K562 (cell line): ENCODE results near the gene TSPOAP1. TPM values are rescaled to one million over a fixed set of nuclear protein-coding genes. Genes with fewer than 3 reads are reported as not detected.

Source experiments
- ARHGAP35 ChIP-seq: fragments of 450-650 bp; IDR thresholded peaks from 2 replicates; pipeline ENCODE4 v1.6.1; 2018; ENCODE audit not compliant: partially characterized antibody
- BRCA1 ChIP-seq, 2 experiments: fragments of 450-650 bp in 1 of 2; sonication (generic) in 1 of 2; formaldehyde crosslinking in 1 of 2; IDR thresholded peaks; 2 replicates each; pipeline versions ENCODE4 v1.5.0 to v1.6.1; 2017 to 2020; ENCODE audit warnings: mild to moderate bottlenecking in 1 of 2, missing genetic modification reagents in 1 of 2
- CBFA2T2 ChIP-seq: fragments of 450-650 bp; conservative IDR thresholded peaks from 2 replicates; pipeline ENCODE4 v1.6.1; 2017; ENCODE audit warnings: mild to moderate bottlenecking
- DPF2 ChIP-seq: fragments of 450-650 bp; IDR thresholded peaks from 2 replicates; pipeline ENCODE4 v1.6.1; 2016
- FOXA3 ChIP-seq, 2 experiments: fragments of 450-650 bp in 1 of 2; sonication (generic) in 1 of 2; formaldehyde crosslinking; IDR thresholded peaks in 1 of 2; conservative IDR thresholded peaks in 1 of 2; 2 replicates each; pipeline versions ENCODE4 v1.4.0 to v1.8.0; 2020 to 2022; ENCODE audit warnings: mild to moderate bottlenecking in 2 of 2, missing genetic modification reagents in 1 of 2
- HNRNPH1 ChIP-seq: fragments of 200-400 bp; formaldehyde crosslinking; optimal IDR thresholded peaks from 2 replicates; pipeline ENCODE3; 2017; ENCODE audit warnings: low read depth, mild to moderate bottlenecking, low read length, moderate library complexity
- MCM3 ChIP-seq: fragments of 450-650 bp; IDR thresholded peaks from 2 replicates; pipeline ENCODE4 v1.6.1; 2016
- POLR2A ChIP-seq: fragments of 450-650 bp; conservative IDR thresholded peaks from 2 replicates; pipeline ENCODE4 v1.6.1; 2016
- RAD51 ChIP-seq: fragments of 450-650 bp; IDR thresholded peaks from 2 replicates; pipeline ENCODE4 v1.7.1; 2016; ENCODE audit warnings: low read depth, mild to moderate bottlenecking, borderline replicate concordance
- RUNX1 ChIP-seq: sonication (generic); IDR thresholded peaks from 2 replicates; pipeline ENCODE4 v1.6.1; 2016; ENCODE audit warnings: antibody characterized with exemption, low read depth
- TAL1 ChIP-seq: fragments of 450-650 bp; IDR thresholded peaks from 2 replicates; pipeline ENCODE4 v1.6.1; 2016; ENCODE audit warnings: mild to moderate bottlenecking
- TEAD1 ChIP-seq, 2 experiments: fragments of 450-650 bp in 1 of 2; sonication (generic) in 1 of 2; formaldehyde crosslinking; IDR thresholded peaks; 2 replicates each; pipeline versions ENCODE4 v1.4.0 to v1.8.0; 2020 to 2022; ENCODE audit warnings: mild to moderate bottlenecking in 2 of 2, missing genetic modification reagents in 1 of 2
- ZNF217 ChIP-seq: sonication (generic); formaldehyde crosslinking; IDR thresholded peaks from 2 replicates; pipeline ENCODE4 v1.8.0; 2022; ENCODE audit warnings: mild to moderate bottlenecking, missing genetic modification reagents
- polyA plus RNA-seq, 8 experiments: library from polyadenylated mRNA; depleted of rRNA in 4 of 8; stranded (reverse) in 5 of 8; unstranded in 3 of 8; fragments of >200 nt; fragmentation: Nextera tagmentation in 2 of 8; fragmentation: Illumina TruSeq in 1 of 8; extraction: Ambion mirVana in 2 of 8; extraction: Trizol in 1 of 8; gene quantifications; 2 replicates each; pipeline versions ENCODE4 v1.2.1 to v1.2.3, GENCODE V29; 2011 to 2014; ENCODE audit warnings: inconsistent platforms in 1 of 8, missing spikeins in 1 of 8
- total RNA-seq, 7 experiments: library from RNA; depleted of rRNA in 6 of 7; stranded (reverse); fragments of >200 nt in 6 of 7; fragmentation: Illumina TruSeq in 2 of 7; extraction: Trizol in 2 of 7; gene quantifications; 2 replicates each; pipeline versions ENCODE4 v1.2.1 to v1.2.3, GENCODE V29; 2011 to 2021; ENCODE audit warnings: low replicate concordance in 1 of 7
- TF ChIP-seq, protein P1 (sequence below): fragments of 250-450 bp; sonication (Bioruptor Pico); IDR thresholded peaks from 2 replicates; pipeline ENCODE4 v1.8.0; 2022; ENCODE audit warnings: moderate library complexity, mild to moderate bottlenecking, inconsistent platforms
- TF ChIP-seq, protein P2 (sequence below), 2 experiments: IDR thresholded peaks; 2 replicates each; pipeline ENCODE4 v1.6.1; 2012; ENCODE audit warnings: improper control_type of control experiment in 2 of 2, low read depth in 2 of 2, low read length in 2 of 2, borderline replicate concordance in 1 of 2
- TF ChIP-seq, protein P3 (sequence below): IDR thresholded peaks from 2 replicates; pipeline ENCODE4 v1.6.1; 2014; ENCODE audit warnings: antibody characterized with exemption
- TF ChIP-seq, protein P4 (sequence below): sonication (generic); formaldehyde crosslinking; IDR thresholded peaks from 2 replicates; pipeline ENCODE4 v1.8.1; 2023; ENCODE audit warnings: mild to moderate bottlenecking, missing genetic modification reagents
- TF ChIP-seq, protein P5 (sequence below): sonication (generic); formaldehyde crosslinking; IDR thresholded peaks from 2 replicates; pipeline ENCODE4 v1.8.1; 2023; ENCODE audit warnings: mild to moderate bottlenecking, missing genetic modification reagents
- TF ChIP-seq, protein P6 (sequence below): sonication (generic); formaldehyde crosslinking; IDR thresholded peaks from 2 replicates; pipeline ENCODE4 v1.4.0; 2020; ENCODE audit warnings: mild to moderate bottlenecking, missing genetic modification reagents

The TSPOAP1 gene
- total and polyA plus RNA-seq, 9 of the 15 experiments (the other 6 are each of a cell fraction or from before 2014, with no cell fraction given): 0.87 to 3.9 (median 1.8) TPM; not detected in 2

DNA sequence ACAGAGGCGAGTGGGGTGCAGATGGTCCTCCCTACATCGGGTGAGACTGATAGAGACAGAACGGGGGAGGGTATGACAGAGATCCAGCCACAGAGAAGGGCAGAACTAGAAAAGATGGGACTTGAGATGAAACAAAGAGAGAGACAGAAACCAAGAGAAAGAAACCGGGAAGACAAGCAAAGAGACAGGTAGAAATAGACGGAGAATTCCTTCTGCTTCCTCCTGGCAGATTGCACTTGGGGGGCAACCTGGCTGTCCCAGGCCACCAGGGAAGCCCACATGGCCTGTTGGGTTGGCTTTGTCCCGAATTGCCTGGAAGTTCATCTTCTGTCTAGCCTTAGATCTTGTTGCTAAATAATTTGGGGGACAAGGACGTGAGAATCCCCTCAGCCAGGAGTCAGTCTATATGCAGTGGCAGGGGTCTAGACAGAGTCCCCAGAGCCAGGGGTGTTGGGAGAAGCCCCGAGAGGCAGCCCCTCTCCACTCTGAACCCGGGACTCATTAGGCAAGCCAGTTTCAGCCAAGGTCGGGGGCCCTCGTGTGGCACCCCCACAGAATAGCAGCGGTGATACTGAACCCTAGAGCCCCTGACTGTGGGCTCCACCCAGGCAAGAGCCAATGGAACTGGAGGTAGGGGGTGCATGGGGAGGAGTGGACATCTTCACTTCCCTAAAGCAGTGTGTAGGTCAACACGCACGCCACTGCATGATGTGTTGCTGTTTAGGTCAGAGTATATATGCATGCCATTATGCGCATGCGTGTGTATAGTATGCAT lies 627 bp upstream of the TSPOAP1 start (continued):
- TF ChIP-seq ARHGAP35: peak; percentile 61
- TF ChIP-seq, protein P1, sequence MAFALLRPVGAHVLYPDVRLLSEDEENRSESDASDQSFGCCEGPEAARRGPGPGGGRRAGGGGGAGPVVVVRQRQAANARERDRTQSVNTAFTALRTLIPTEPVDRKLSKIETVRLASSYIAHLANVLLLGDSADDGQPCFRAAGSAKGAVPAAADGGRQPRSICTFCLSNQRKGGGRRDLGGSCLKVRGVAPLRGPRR (CRISPR knock-in tag): no peak
- no peak for TF ChIP-seq BRCA1 (IDR thresholded peaks at IDR 0.05)
- TF ChIP-seq BRCA1 (CRISPR knock-in tag; IDR thresholded peaks at IDR 0.05): no peak
- no peak; the same call in 1 of the 2 replicates for TF ChIP-seq DPF2
- peak; percentile 6; the same call in 1 of the 2 replicates for TF ChIP-seq TAL1
- TF ChIP-seq, protein P2, sequence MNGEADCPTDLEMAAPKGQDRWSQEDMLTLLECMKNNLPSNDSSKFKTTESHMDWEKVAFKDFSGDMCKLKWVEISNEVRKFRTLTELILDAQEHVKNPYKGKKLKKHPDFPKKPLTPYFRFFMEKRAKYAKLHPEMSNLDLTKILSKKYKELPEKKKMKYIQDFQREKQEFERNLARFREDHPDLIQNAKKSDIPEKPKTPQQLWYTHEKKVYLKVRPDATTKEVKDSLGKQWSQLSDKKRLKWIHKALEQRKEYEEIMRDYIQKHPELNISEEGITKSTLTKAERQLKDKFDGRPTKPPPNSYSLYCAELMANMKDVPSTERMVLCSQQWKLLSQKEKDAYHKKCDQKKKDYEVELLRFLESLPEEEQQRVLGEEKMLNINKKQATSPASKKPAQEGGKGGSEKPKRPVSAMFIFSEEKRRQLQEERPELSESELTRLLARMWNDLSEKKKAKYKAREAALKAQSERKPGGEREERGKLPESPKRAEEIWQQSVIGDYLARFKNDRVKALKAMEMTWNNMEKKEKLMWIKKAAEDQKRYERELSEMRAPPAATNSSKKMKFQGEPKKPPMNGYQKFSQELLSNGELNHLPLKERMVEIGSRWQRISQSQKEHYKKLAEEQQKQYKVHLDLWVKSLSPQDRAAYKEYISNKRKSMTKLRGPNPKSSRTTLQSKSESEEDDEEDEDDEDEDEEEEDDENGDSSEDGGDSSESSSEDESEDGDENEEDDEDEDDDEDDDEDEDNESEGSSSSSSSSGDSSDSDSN (IDR thresholded peaks at IDR 0.05; ENCODE audit: borderline replicate concordance in 1 of 2, low read depth in 2 of 2, low read length in 2 of 2): no peak
- TF ChIP-seq MCM3: no peak
- TF ChIP-seq, protein P3, sequence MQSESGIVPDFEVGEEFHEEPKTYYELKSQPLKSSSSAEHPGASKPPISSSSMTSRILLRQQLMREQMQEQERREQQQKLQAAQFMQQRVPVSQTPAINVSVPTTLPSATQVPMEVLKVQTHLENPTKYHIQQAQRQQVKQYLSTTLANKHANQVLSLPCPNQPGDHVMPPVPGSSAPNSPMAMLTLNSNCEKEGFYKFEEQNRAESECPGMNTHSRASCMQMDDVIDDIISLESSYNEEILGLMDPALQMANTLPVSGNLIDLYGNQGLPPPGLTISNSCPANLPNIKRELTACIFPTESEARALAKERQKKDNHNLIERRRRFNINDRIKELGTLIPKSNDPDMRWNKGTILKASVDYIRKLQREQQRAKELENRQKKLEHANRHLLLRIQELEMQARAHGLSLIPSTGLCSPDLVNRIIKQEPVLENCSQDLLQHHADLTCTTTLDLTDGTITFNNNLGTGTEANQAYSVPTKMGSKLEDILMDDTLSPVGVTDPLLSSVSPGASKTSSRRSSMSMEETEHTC: no peak
- TF ChIP-seq, protein P4, sequence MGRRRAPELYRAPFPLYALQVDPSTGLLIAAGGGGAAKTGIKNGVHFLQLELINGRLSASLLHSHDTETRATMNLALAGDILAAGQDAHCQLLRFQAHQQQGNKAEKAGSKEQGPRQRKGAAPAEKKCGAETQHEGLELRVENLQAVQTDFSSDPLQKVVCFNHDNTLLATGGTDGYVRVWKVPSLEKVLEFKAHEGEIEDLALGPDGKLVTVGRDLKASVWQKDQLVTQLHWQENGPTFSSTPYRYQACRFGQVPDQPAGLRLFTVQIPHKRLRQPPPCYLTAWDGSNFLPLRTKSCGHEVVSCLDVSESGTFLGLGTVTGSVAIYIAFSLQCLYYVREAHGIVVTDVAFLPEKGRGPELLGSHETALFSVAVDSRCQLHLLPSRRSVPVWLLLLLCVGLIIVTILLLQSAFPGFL: peak; percentile 89; the same call in 1 of the 2 replicates
- TF ChIP-seq CBFA2T2: peak; percentile 45
- TF ChIP-seq FOXA3 (CRISPR knock-in tag; conservative IDR thresholded peaks at IDR 0.05 in 1 of 2, IDR thresholded peaks at IDR 0.05 in 1 of 2): peak; percentile 67 to 94
- TF ChIP-seq, protein P5, sequence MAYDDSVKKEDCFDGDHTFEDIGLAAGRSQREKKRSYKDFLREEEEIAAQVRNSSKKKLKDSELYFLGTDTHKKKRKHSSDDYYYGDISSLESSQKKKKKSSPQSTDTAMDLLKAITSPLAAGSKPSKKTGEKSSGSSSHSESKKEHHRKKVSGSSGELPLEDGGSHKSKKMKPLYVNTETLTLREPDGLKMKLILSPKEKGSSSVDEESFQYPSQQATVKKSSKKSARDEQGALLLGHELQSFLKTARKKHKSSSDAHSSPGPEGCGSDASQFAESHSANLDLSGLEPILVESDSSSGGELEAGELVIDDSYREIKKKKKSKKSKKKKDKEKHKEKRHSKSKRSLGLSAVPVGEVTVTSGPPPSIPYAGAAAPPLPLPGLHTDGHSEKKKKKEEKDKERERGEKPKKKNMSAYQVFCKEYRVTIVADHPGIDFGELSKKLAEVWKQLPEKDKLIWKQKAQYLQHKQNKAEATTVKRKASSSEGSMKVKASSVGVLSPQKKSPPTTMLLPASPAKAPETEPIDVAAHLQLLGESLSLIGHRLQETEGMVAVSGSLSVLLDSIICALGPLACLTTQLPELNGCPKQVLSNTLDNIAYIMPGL (CRISPR knock-in tag): no peak; the same call in 1 of the 2 replicates
- TF ChIP-seq, protein P6, sequence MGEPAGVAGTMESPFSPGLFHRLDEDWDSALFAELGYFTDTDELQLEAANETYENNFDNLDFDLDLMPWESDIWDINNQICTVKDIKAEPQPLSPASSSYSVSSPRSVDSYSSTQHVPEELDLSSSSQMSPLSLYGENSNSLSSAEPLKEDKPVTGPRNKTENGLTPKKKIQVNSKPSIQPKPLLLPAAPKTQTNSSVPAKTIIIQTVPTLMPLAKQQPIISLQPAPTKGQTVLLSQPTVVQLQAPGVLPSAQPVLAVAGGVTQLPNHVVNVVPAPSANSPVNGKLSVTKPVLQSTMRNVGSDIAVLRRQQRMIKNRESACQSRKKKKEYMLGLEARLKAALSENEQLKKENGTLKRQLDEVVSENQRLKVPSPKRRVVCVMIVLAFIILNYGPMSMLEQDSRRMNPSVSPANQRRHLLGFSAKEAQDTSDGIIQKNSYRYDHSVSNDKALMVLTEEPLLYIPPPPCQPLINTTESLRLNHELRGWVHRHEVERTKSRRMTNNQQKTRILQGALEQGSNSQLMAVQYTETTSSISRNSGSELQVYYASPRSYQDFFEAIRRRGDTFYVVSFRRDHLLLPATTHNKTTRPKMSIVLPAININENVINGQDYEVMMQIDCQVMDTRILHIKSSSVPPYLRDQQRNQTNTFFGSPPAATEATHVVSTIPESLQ (CRISPR knock-in tag): no peak
- TF ChIP-seq RAD51: no peak
- peak; percentile 95 for TF ChIP-seq RUNX1
- peak; percentile 45 to 49; a peak in 2 of 4 replicates for TF ChIP-seq TEAD1 (CRISPR knock-in tag; IDR thresholded peaks at IDR 0.05)
- peak; percentile 76 for TF ChIP-seq POLR2A
- no peak for TF ChIP-seq HNRNPH1
- no peak for TF ChIP-seq ZNF217 (CRISPR knock-in tag)
